A673 (cell line): ENCODE results near the gene CASZ1. TPM values are rescaled to one million over a fixed set of nuclear protein-coding genes. Genes with fewer than 3 reads are reported as not detected.

ENCODE experiments used
- BruUV-seq: library from RNA; stranded (reverse); fragments of 400-500 nt; replicated peaks from 2 replicates; lab custom pipeline; 2021; lab: Mats Ljungman, UMichigan
- CTCF ChIA-PET: fragments of 300-600 bp; sonication (Branson Sonifier 250); formaldehyde crosslinking; loops from one replicate; lab custom pipeline; 2022; ENCODE audit warnings: antibody characterized with exemption; lab: Charles Lee
- POLR2A ChIA-PET: fragments of 300-600 bp; sonication (Branson Sonifier 250); formaldehyde crosslinking; loops from one replicate; lab custom pipeline; 2022; ENCODE audit warnings: antibody characterized with exemption; ENCODE audit not compliant: low non-redundant PET; lab: Charles Lee
- DNase-seq: peaks from one replicate; pipeline ENCODE4 v3.0.0-alpha.2; 2015; ENCODE audit warnings: low spot score
- H3K27ac ChIP-seq: fragments of 200-600 bp; sonication (generic); 2 replicates; pipeline ENCODE4 v1.5.1; 2016; ENCODE audit warnings: mixed run types, low read depth, mild to moderate bottlenecking, mixed read lengths, antibody characterized with exemption, low read length; ENCODE audit not compliant: poor library complexity, severe bottlenecking
- H3K27me3 ChIP-seq: fragments of 200-600 bp; sonication (generic); replicated peaks from 2 replicates; pipeline ENCODE4 v1.6.1; 2017; ENCODE audit warnings: mixed run types, low read depth, mild to moderate bottlenecking, mixed read lengths, antibody characterized with exemption, low read length; ENCODE audit not compliant: insufficient read depth, poor library complexity
- H3K36me3 ChIP-seq: fragments of 200-600 bp; sonication (generic); 2 replicates; pipeline ENCODE4 v1.6.1; 2016; ENCODE audit warnings: mixed run types, mild to moderate bottlenecking, mixed read lengths, antibody characterized with exemption, low read length; ENCODE audit not compliant: insufficient read depth, poor library complexity, severe bottlenecking
- H3K4me1 ChIP-seq: fragments of 200-600 bp; sonication (generic); 2 replicates; pipeline ENCODE4 v1.6.1; 2017; ENCODE audit warnings: mixed run types, mild to moderate bottlenecking, mixed read lengths, antibody characterized with exemption, low read length; ENCODE audit not compliant: insufficient read depth, poor library complexity, severe bottlenecking
- H3K4me3 ChIP-seq: fragments of 200-600 bp; sonication (generic); 2 replicates; pipeline ENCODE4 v1.5.1; 2016; ENCODE audit warnings: low read depth, mixed run types, mild to moderate bottlenecking, mixed read lengths, low read length; ENCODE audit not compliant: poor library complexity, severe bottlenecking
- H3K9me3 ChIP-seq: fragments of 200-600 bp; sonication (generic); 2 replicates; pipeline ENCODE4 v1.6.1; 2016; ENCODE audit warnings: mixed run types, low read depth, mild to moderate bottlenecking, mixed read lengths, antibody characterized with exemption, low read length; ENCODE audit not compliant: poor library complexity, severe bottlenecking
- EZH2 ChIP-seq: fragments of 200-600 bp; sonication (generic); IDR thresholded peaks from 2 replicates; pipeline ENCODE4 v1.6.1; 2017; ENCODE audit warnings: borderline replicate concordance, low read depth, mild to moderate bottlenecking, mixed read lengths, antibody characterized with exemption, low read length; ENCODE audit not compliant: poor library complexity, severe bottlenecking
- intact Hi-C: fragments of 100-400 bp; cut with micrococcal nuclease; formaldehyde crosslinking; loops from one replicate; pipeline ENCODE4 v1.10.0; 2022; ENCODE audit not compliant: unreplicated experiment
- total RNA-seq: library from RNA; stranded (reverse); gene quantifications from 2 replicates; pipeline ENCODE4 v1.2.3, GENCODE V29; 2021
- TF ChIP-seq, protein P1 (sequence below): fragments of 300-800, 200-600 bp; sonication (generic); conservative IDR thresholded peaks from 2 replicates; pipeline ENCODE4 v1.5.1; 2017; ENCODE audit warnings: low read depth, mild to moderate bottlenecking, antibody characterized with exemption, low read length, moderate library complexity, mixed read lengths

Gene CASZ1
- total RNA-seq, 1 experiment from 2014 or later = 1.9 TPM

DNA sequence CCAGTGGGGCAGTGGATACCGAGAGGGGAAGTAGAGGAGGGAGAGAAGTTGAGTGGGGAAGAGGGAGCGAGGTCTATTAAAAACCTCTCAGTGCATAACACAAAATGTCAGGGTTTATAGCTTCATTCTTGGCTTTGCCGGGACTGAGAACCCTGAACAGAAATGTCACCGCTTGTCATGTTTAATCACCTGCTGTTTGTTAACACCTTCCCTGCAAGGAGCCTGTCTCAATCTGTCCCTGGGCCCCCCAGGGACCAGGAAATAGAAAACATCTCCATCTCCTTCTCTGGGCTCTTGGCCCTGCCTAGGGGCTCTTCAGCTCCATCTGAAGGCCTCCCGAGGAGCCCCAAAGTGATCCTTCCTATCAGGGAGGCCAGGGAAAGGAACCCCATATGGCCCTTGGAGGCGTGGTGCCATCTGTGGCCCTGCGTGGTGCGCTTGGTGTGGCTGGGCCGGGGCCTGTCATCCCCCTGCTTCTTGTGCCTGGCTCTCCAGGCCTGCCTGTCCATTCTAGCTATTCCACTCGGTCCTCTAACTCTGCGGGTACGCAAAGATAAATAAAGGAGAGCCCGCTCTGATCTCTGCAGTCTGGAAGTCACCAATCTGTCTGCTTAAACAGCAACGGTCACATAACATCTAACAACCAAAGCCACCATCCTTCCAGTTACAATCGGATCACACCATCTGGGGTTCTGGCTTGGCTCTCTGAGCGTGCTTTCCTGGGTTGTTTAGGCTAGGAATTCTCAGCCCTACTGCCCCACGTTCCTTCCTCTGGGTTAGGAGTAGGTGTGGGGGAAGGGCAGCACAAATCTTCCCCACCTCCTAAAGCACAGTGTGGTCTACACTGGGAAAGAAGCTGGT is 113.8 kb downstream of the CASZ1 start:
- ChIA-PET CTCF (no interaction called here), POLR2A (interaction anchor here (0.5 kb wide), 1 partner anchor 1234 kb away, joined by 16 read pairs; no protein-coding TSS in a partner anchor)
- no peaks in the 10 kb centered on the region for H3K27me3 ChIP-seq
- no TSS peak for BruUV-seq
- no peak for DNase-seq
- no peak overlapping the region for H3K27ac ChIP-seq
- no peaks in the 10 kb centered on the region for H3K36me3 ChIP-seq
- peaks cover 29% of the 10 kb centered on the region for H3K4me1 ChIP-seq
- TF ChIP-seq, protein P1, sequence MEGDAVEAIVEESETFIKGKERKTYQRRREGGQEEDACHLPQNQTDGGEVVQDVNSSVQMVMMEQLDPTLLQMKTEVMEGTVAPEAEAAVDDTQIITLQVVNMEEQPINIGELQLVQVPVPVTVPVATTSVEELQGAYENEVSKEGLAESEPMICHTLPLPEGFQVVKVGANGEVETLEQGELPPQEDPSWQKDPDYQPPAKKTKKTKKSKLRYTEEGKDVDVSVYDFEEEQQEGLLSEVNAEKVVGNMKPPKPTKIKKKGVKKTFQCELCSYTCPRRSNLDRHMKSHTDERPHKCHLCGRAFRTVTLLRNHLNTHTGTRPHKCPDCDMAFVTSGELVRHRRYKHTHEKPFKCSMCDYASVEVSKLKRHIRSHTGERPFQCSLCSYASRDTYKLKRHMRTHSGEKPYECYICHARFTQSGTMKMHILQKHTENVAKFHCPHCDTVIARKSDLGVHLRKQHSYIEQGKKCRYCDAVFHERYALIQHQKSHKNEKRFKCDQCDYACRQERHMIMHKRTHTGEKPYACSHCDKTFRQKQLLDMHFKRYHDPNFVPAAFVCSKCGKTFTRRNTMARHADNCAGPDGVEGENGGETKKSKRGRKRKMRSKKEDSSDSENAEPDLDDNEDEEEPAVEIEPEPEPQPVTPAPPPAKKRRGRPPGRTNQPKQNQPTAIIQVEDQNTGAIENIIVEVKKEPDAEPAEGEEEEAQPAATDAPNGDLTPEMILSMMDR = no peak
- no peak for TF ChIP-seq EZH2
- H3K4me3 ChIP-seq = no peak overlapping the region
- H3K9me3 ChIP-seq = no peaks in the 10 kb centered on the region
- intact Hi-C loops = no loop called here

- POLR2A ChIA-PET = no interaction called here
- Histone ChIP-seq H3K36me3 (no peaks in the 10 kb centered on the region), H3K4me3 (no peak overlapping the region), H3K9me3 (no peaks in the 10 kb centered on the region), H3K27me3 (no peaks in the 10 kb centered on the region), H3K27ac (no peak overlapping the region), H3K4me1 (peaks cover 28% of the 10 kb centered on the region)
- BruUV-seq = no TSS peak
- TF ChIP-seq, protein P1 = no peak
- TF ChIP-seq EZH2 = no peak
- CTCF ChIA-PET = no interaction called here
- intact Hi-C loops = no loop called here
- DNase-seq = no peak
Observed at GRCh38 chr1:10682108-10682445, 114.4 kb downstream of the CASZ1 start.

DNA sequence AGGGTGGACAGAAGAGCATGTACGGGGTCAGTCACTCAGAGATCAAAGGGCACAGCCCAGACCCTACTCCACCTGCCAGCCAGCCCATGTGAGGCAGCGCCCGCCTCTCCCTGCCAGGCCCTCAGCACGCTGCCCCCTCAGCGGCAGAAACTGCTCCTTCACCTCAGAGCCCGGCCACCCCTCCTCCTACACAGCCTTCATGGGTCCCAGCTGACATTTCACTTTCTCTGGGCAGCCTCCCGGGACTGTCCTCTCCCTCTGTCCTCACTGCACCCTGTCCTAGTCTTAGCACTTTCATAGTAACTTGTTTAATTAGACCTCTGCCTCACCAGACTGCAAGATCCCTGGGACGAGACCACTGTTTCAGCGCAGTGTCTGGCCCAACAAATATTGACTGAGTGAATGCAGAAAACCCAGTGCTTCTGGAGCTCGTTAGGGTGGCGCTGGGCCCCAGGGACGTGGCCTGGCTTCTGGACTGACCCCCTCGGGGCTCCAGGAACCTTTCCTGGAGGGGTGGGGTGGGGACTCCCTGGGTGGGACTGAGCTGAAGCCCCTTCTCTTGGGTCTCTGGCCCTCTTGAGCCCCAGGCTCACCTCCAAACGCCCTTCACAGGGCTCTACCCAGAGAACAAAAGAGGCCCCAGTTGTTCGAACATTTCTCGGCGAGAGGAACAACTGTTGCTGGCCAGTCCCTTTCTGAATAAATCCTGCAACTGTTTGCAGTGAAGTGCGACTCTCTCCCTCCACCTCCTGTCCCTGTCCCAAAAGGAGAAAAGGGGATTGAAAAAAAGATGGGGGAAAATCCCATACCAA is 114.9 kb downstream of the CASZ1 start:
- H3K27me3 ChIP-seq = no peaks in the 10 kb centered on the region
- TF ChIP-seq EZH2 = no peak
- TF ChIP-seq, protein P1 = no peak
- BruUV-seq = no TSS peak
- no peaks in the 10 kb centered on the region for H3K36me3 ChIP-seq
- ChIA-PET CTCF (no interaction called here), POLR2A (no interaction called here)
- no peak overlapping the region for H3K27ac ChIP-seq
- DNase-seq = no peak
- intact Hi-C loops = no loop called here
- no peak overlapping the region for H3K4me3 ChIP-seq
- H3K4me1 ChIP-seq = peaks cover 34% of the 10 kb centered on the region
- H3K9me3 ChIP-seq = no peaks in the 10 kb centered on the region
